GM12875 (cell line): ENCODE data around the gene TBC1D22A.
"Not testable (repeated sequence)": the region's sequence is repeated elsewhere in the genome, so short reads cannot be mapped to it uniquely, and the experiment has no call there.

Experiments used
- H3K4me3 ChIP-seq: one replicate; pipeline ENCODE4 v1.5.1; 2011; ENCODE audit warnings: low read depth, low read length, control low read depth
- CTCF ChIP-seq: IDR thresholded peaks from 2 replicates; pipeline ENCODE4 v1.5.1; 2011; ENCODE audit warnings: low read depth, mild to moderate bottlenecking, control low read depth, inconsistent platforms, low read length, moderate library complexity, borderline replicate concordance; ENCODE audit not compliant: insufficient read depth

The TBC1D22A gene

GRCh38 chr22:47139790-47140119 lies 377.3 kb downstream of the TBC1D22A start:
- no peak overlapping the region for H3K4me3 ChIP-seq
- no peak for TF ChIP-seq CTCF

- H3K4me3 ChIP-seq: not testable (repeated sequence)
Measured at GRCh38 chr22:47140975-47141374, 378.5 kb downstream of the TBC1D22A start.

- no peak for TF ChIP-seq CTCF
Measured at GRCh38 chr22:47142427-47143046, 380.1 kb downstream of the TBC1D22A start.

GRCh38 chr22:47143249-47143938 lies 380.9 kb downstream of the TBC1D22A start:
- H3K4me3 ChIP-seq: no peak overlapping the region
- TF ChIP-seq CTCF: no peak

More at GRCh38 chr22:47142427-47143046, 380.1 kb downstream of the TBC1D22A start:
- no peak overlapping the region for H3K4me3 ChIP-seq

GRCh38 chr22:47144076-47144765 lies 381.8 kb downstream of the TBC1D22A start:
- no peak for TF ChIP-seq CTCF
- H3K4me3 ChIP-seq: no peak overlapping the region

- no peak for TF ChIP-seq CTCF
- no peak overlapping the region for H3K4me3 ChIP-seq
Measured at GRCh38 chr22:47144791-47145425, 382.5 kb downstream of the TBC1D22A start.

GRCh38 chr22:47145883-47146282 lies 383.4 kb downstream of the TBC1D22A start:
- H3K4me3 ChIP-seq: no peak overlapping the region
- TF ChIP-seq CTCF: no peak
